Astrocyte (in vitro differentiated cells and primary cell): Measurements from ENCODE around the gene ABCG4. TPM values are rescaled to one million over a fixed set of nuclear protein-coding genes. Genes with fewer than 3 reads are reported as not detected.
"Not testable (repeated sequence)": the region's sequence is repeated elsewhere in the genome, so short reads cannot be mapped to it uniquely, and the experiment has no call there.

Experiments
- DNase-seq: peaks from one replicate; pipeline ENCODE4 v3.0.0-alpha.2; 2010; ENCODE audit warnings: low read depth
- FAIRE-seq: peaks from 2 replicates; lab custom pipeline; 2011; peaks lifted over from hg19 to GRCh38; lab: Jason Lieb, UNC
- H2AFZ ChIP-seq: 2 replicates; pipeline ENCODE4 v1.6.0; 2012; ENCODE audit warnings: low read depth, low read length, inconsistent platforms
- H3K27ac ChIP-seq: 2 replicates; pipeline ENCODE4 v1.5.1; 2011; ENCODE audit warnings: low read depth, low read length, inconsistent platforms
- H3K27me3 ChIP-seq: 2 replicates; pipeline ENCODE4 v1.6.0; 2011; ENCODE audit warnings: low read length, inconsistent platforms; ENCODE audit not compliant: insufficient read depth
- H3K36me3 ChIP-seq: 2 replicates; pipeline ENCODE4 v1.5.1; 2011; ENCODE audit warnings: low read length, inconsistent platforms; ENCODE audit not compliant: insufficient read depth
- H3K4me1 ChIP-seq: 2 replicates; pipeline ENCODE4 v1.5.1; 2011; ENCODE audit warnings: low read length, inconsistent platforms; ENCODE audit not compliant: insufficient read depth
- H3K4me2 ChIP-seq: 2 replicates; pipeline ENCODE4 v1.6.0; 2012; ENCODE audit warnings: low read length, inconsistent platforms
- H3K4me3 ChIP-seq: 2 replicates; pipeline ENCODE4 v1.5.1; 2011; ENCODE audit warnings: low read depth, mild to moderate bottlenecking, low read length, inconsistent platforms; ENCODE audit not compliant: insufficient read depth
- H3K79me2 ChIP-seq: 2 replicates; pipeline ENCODE4 v1.6.0; 2012; ENCODE audit warnings: mild to moderate bottlenecking, low read length, inconsistent platforms; ENCODE audit not compliant: insufficient read depth
- H3K9ac ChIP-seq: 2 replicates; pipeline ENCODE4 v1.6.0; 2012; ENCODE audit warnings: mild to moderate bottlenecking, low read length, inconsistent platforms
- H3K9me3 ChIP-seq: 2 replicates; pipeline ENCODE4 v1.5.1; 2012; ENCODE audit warnings: low read depth, mild to moderate bottlenecking, low read length, inconsistent platforms; ENCODE audit not compliant: insufficient read depth
- H4K20me1 ChIP-seq: 2 replicates; pipeline ENCODE4 v1.6.0; 2012; ENCODE audit warnings: low read length, inconsistent platforms; ENCODE audit not compliant: insufficient read depth
- H3K27ac Mint-ChIP-seq: one replicate; pipeline ENCODE4 v1.8.0; 2021; ENCODE audit warnings: mild to moderate bottlenecking, mixed read lengths; ENCODE audit not compliant: unreplicated experiment
- H3K27me3 Mint-ChIP-seq: one replicate; pipeline ENCODE4 v1.8.0; 2021; ENCODE audit warnings: low read depth, mixed read lengths; ENCODE audit not compliant: unreplicated experiment
- H3K36me3 Mint-ChIP-seq: one replicate; pipeline ENCODE4 v1.8.0; 2021; ENCODE audit warnings: low read depth, mixed read lengths; ENCODE audit not compliant: unreplicated experiment
- H3K4me1 Mint-ChIP-seq: one replicate; pipeline ENCODE4 v1.8.0; 2021; ENCODE audit warnings: low read depth, mixed read lengths; ENCODE audit not compliant: unreplicated experiment
- H3K4me3 Mint-ChIP-seq: one replicate; pipeline ENCODE4 v1.8.0; 2021; ENCODE audit warnings: mild to moderate bottlenecking, moderate library complexity, mixed read lengths; ENCODE audit not compliant: unreplicated experiment
- H3K9me3 Mint-ChIP-seq: one replicate; pipeline ENCODE4 v1.8.0; 2021; ENCODE audit warnings: mild to moderate bottlenecking, mixed read lengths; ENCODE audit not compliant: unreplicated experiment
- CTCF ChIP-seq: IDR thresholded peaks from 2 replicates; pipeline ENCODE4 v1.5.1; 2011; ENCODE audit warnings: low read depth, mild to moderate bottlenecking, inconsistent platforms, low read length, moderate library complexity; ENCODE audit not compliant: insufficient read depth
- EZH2 ChIP-seq: IDR thresholded peaks from 2 replicates; pipeline ENCODE4 v1.6.1; 2012; ENCODE audit warnings: mild to moderate bottlenecking, low read length, inconsistent platforms; ENCODE audit not compliant: insufficient read depth
- total RNA-seq: library from RNA; stranded (reverse); gene quantifications from 2 replicates; pipeline ENCODE4 v1.2.1, GENCODE V29; 2021

The ABCG4 gene
- total RNA-seq, 1 donor from 2014 or later, result 1.5 TPM

DNA sequence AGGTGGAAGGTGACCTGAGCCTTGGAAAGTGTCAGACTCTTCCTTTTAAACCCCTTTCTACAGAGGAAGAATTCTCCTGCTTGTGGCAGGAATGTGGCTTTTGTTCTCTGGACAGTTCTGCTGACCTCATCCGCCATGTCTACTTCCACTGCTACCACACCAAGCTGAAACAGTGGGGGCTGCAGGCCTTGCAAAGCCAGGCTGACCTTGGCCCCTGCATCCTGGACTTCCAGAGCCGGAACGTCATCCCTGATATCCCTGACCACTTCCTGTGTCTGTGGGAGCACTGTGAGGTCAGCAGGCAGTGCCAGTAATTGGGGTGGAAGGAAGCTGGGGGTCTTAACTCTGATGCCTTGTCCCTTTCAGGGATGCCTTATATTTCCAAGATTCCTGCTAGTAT, 18.2 kb upstream of the ABCG4 start:
- Histone ChIP-seq H3K4me3 (no peak overlapping the region), H3K27ac (no peak overlapping the region), H3K4me2 (peak overlapping the region; percentile 39), H2AFZ (no peak overlapping the region), H3K9ac (no peak overlapping the region), H3K79me2 (peaks cover 2% of the 10 kb centered on the region), H3K27me3 (no peaks in the 10 kb centered on the region), H3K9me3 (no peaks in the 10 kb centered on the region), H3K36me3 (peaks cover 20% of the 10 kb centered on the region), H4K20me1 (peaks cover 13% of the 10 kb centered on the region), H3K4me1 (no peaks in the 10 kb centered on the region)
- Mint-ChIP-seq H3K4me3 (peak overlapping the region; percentile 50), H3K36me3 (peaks cover 36% of the 10 kb centered on the region), H3K4me1 (peaks cover 13% of the 10 kb centered on the region), H3K27me3 (no peaks in the 10 kb centered on the region), H3K27ac (peak overlapping the region; percentile 83), H3K9me3 (no peaks in the 10 kb centered on the region)
- TF ChIP-seq EZH2 (no peak), CTCF (no peak)
- DNase-seq, result peak; percentile 21
- FAIRE-seq, result no peak

DNA sequence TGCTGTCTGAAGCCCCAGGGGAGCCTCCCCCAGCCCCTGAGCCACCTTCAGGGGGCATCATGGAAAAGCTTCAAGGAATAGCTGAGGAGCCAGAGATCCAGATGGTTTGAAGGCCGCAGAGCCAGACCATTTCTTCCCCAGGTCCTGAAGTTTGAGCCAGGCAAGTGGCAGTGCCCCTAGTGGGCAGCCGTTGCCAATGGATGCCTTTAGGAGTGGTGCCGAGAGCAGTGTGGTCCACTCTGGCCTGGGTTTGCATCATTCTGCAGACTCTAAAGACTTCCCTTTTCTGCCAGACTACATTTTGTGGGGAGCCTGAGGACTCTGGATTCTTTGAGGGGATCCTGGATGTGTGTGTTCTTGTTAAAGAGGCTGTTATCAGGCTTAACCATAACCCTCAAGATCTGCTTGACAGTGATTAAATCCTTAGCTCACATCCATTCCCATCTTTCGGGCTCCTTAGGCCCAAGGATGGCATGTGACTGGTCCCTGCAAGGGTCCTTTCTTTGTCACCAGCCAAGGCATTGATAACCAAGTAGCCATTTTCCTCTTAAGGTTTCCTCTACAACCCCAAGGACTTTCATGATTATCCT, 14.4 kb upstream of the ABCG4 start:
- H3K36me3 Mint-ChIP-seq, result peaks cover 35% of the 10 kb centered on the region
- TF ChIP-seq EZH2, result no peak
- peak; percentile 46 for TF ChIP-seq CTCF
- peaks cover 20% of the 10 kb centered on the region for H3K36me3 ChIP-seq

DNA sequence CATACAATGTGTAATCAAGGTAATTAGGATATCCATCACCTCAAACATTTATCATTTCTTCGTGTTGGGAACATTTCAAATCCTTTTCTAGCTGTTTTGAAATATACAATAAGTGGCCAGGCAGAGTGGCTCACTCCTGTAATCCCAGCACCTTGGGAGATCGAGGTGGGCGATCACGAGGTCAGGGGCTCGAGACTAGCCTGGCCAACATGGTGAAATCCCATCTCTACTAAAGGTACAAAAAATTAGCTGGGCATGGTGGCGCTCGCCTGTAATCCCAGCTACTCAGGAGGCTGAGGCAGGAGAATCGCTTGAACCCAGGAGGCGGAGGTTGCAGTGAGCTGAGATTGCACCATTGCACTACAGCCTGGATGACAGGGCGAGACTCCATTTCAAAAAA, 9.6 kb upstream of the ABCG4 start:
- not testable (repeated sequence) for H4K20me1 ChIP-seq, H3K4me1 ChIP-seq, H3K4me1 Mint-ChIP-seq, H3K36me3 ChIP-seq, H3K4me3 ChIP-seq, H3K4me3 Mint-ChIP-seq, FAIRE-seq, H3K9ac ChIP-seq, H3K27ac Mint-ChIP-seq, H3K27me3 Mint-ChIP-seq, H3K9me3 Mint-ChIP-seq, H3K27ac ChIP-seq, H3K9me3 ChIP-seq, H3K36me3 Mint-ChIP-seq, H3K79me2 ChIP-seq, DNase-seq, H3K4me2 ChIP-seq, H3K27me3 ChIP-seq, H2AFZ ChIP-seq

More for the DNA sequence above, 14.4 kb upstream of the ABCG4 start:
- Histone ChIP-seq H3K27ac (no peak overlapping the region), H4K20me1 (peaks cover 5% of the 10 kb centered on the region), H3K9ac (no peak overlapping the region), H3K9me3 (no peaks in the 10 kb centered on the region), H3K4me1 (no peaks in the 10 kb centered on the region), H3K27me3 (no peaks in the 10 kb centered on the region), H3K4me2 (no peak overlapping the region), H3K4me3 (no peak overlapping the region), H3K79me2 (no peaks in the 10 kb centered on the region), H2AFZ (no peak overlapping the region)
- H3K27me3 Mint-ChIP-seq, result peaks cover 2% of the 10 kb centered on the region
- DNase-seq, result no peak
- H3K9me3 Mint-ChIP-seq, result no peaks in the 10 kb centered on the region
- no peak for FAIRE-seq
- H3K27ac Mint-ChIP-seq, result no peak overlapping the region
- H3K4me1 Mint-ChIP-seq, result peaks cover 13% of the 10 kb centered on the region
- no peak overlapping the region for H3K4me3 Mint-ChIP-seq
